ENCODE data around the gene LATS1. TPM values are rescaled to one million over a fixed set of nuclear protein-coding genes. Genes with fewer than 3 reads are reported as not detected.

LATS1 gene
- total RNA-seq, 1 experiment from 2014 or later = 25.1 TPM

DNA sequence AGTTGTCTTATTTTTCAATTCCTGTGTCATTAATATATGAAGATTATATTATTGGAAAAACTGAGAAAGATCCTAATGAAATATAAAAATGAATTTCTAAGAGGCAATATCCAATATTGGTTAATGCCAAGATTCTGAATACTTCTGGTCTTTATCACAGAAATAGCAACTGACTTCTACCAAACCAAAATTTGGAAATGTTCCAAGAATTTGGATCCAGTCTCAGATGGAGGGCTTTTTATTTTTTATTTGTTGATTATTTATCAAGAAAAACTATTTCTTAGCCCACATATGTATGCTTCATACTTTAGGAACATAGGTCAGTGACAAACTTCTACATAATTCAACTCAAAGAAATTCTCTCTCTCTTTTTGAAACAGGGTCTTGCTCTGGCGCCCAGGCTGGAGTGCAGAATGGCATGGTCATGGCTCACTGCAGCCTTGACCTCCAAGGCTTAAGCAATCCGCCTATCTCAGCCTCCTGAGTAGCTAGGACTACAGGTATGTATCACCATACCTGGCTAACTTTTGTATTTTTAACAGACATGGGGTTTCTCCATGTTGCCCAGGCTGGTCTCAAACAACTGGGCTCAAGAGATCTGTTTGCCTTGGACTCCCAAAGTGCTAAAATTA lies 15.3 kb upstream of the LATS1 start:
- Histone ChIP-seq H3K14ac (ENCODE audit: insufficient read depth, low read length) (no peak overlapping the region), H4K5ac (ENCODE audit: insufficient read length, low read depth, low read length) (no peak overlapping the region), H4K91ac (ENCODE audit: insufficient read length, low read depth, low read length) (no peak overlapping the region), H3K4me2 (ENCODE audit: insufficient read depth, insufficient read length, low read length) (no peak overlapping the region), H3K79me2 (ENCODE audit: insufficient read depth, low read length) (no peaks in the 10 kb centered on the region), H3K4ac (ENCODE audit: low read depth, low read length) (no peak overlapping the region), H2BK12ac (ENCODE audit: insufficient read length, low read depth, low read length) (no peak overlapping the region), H3K4me1 (ENCODE audit: insufficient read depth, low read length) (no peaks in the 10 kb centered on the region), H2AK5ac (ENCODE audit: insufficient read length, low read length) (no peak overlapping the region), H4K20me1 (ENCODE audit: control insufficient read depth, insufficient read depth, insufficient read length) (no peaks in the 10 kb centered on the region), H3K79me1 (ENCODE audit: insufficient read depth, low read depth, low read length, poor library complexity, severe bottlenecking) (no peaks in the 10 kb centered on the region), H3K23me2 (ENCODE audit: insufficient read length, low read depth, low read length, poor library complexity, severe bottlenecking) (no peaks in the 10 kb centered on the region), H3K18ac (ENCODE audit: insufficient read length, low read depth, low read length) (no peak overlapping the region), H3T11ph (ENCODE audit: low read length) (no peak overlapping the region), H2BK20ac (ENCODE audit: low read depth, low read length, poor library complexity, severe bottlenecking) (no peak overlapping the region), H3K9me3 (ENCODE audit: control insufficient read depth, low read depth, low read length) (no peaks in the 10 kb centered on the region), H3K27me3 (ENCODE audit: insufficient read depth, low read length) (no peaks in the 10 kb centered on the region), H3K9ac (ENCODE audit: extremely low read depth, insufficient read length, low read length) (no peak overlapping the region), H3K56ac (ENCODE audit: insufficient read length, low read depth, low read length) (no peak overlapping the region), H2BK5ac (ENCODE audit: insufficient read length, low read length) (no peak overlapping the region), H3K27ac (ENCODE audit: insufficient read length, low read depth, low read length) (no peak overlapping the region), H2AFZ (ENCODE audit: low read length) (no peak overlapping the region), H3K23ac (ENCODE audit: insufficient read length, low read depth, low read length) (no peak overlapping the region), H2BK15ac (ENCODE audit: low read depth, low read length) (no peak overlapping the region), H4K8ac (replicated peaks; ENCODE audit: insufficient read length, low read depth, low read length) (no peak overlapping the region), H2BK120ac (ENCODE audit: low read depth, low read length, poor library complexity, severe bottlenecking) (no peak overlapping the region)
- Mint-ChIP-seq H3K36me3 (ENCODE audit: insufficient read depth in 1 of 3, low read depth in 3 of 3) (peaks cover 17 to 81% (median 58%) of the 10 kb centered on the region in 3 experiments; a peak in 6 of 7 replicates), H3K27ac (no peak overlapping the region), H3K27me3 (ENCODE audit: low read depth) (no peaks in the 10 kb centered on the region), H3K4me3 (no peak overlapping the region), H3K4me1 (no peaks in the 10 kb centered on the region), H3K9me3 (no peaks in the 10 kb centered on the region)
- no CpG with 5 or more reads among the region's 2 CpGs for WGBS (ENCODE audit: extremely low coverage, insufficient read length, low lambda C conversion rate)
- no peak for DNase-seq
- TF ChIP-seq, protein P1, sequence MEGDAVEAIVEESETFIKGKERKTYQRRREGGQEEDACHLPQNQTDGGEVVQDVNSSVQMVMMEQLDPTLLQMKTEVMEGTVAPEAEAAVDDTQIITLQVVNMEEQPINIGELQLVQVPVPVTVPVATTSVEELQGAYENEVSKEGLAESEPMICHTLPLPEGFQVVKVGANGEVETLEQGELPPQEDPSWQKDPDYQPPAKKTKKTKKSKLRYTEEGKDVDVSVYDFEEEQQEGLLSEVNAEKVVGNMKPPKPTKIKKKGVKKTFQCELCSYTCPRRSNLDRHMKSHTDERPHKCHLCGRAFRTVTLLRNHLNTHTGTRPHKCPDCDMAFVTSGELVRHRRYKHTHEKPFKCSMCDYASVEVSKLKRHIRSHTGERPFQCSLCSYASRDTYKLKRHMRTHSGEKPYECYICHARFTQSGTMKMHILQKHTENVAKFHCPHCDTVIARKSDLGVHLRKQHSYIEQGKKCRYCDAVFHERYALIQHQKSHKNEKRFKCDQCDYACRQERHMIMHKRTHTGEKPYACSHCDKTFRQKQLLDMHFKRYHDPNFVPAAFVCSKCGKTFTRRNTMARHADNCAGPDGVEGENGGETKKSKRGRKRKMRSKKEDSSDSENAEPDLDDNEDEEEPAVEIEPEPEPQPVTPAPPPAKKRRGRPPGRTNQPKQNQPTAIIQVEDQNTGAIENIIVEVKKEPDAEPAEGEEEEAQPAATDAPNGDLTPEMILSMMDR (conservative IDR thresholded peaks at IDR 0.05) = no peak
